Astrocyte of the cerebellum (primary cell): Measurements from ENCODE around the gene UCKL1.

Experiments used
- DNase-seq: peaks from one replicate; pipeline ENCODE4 v3.0.0-alpha.2; 2011; ENCODE audit warnings: low read depth
- H3K4me3 ChIP-seq: 2 replicates; pipeline ENCODE4 v1.5.1; 2011; ENCODE audit warnings: mild to moderate bottlenecking, low read depth, low read length, moderate library complexity
- CTCF ChIP-seq: IDR thresholded peaks from 2 replicates; pipeline ENCODE4 v1.5.1; 2012; ENCODE audit warnings: low read length, low read depth, moderate library complexity, mild to moderate bottlenecking; ENCODE audit errors: missing control alignments
- in situ Hi-C: cut with HindIII; loops from 2 replicates; pipeline ENCODE4 v1.10.0; 2017; ENCODE audit warnings: low sequenced_read_pairs

UCKL1 gene

GRCh38 chr20:63942250-63942951 lies 13.8 kb downstream of the UCKL1 start:
- no peak for DNase-seq
- H3K4me3 ChIP-seq, result no peak overlapping the region

GRCh38 chr20:63941282-63942081 lies 14.7 kb downstream of the UCKL1 start:
- H3K4me3 ChIP-seq, result no peak overlapping the region
- no peak for DNase-seq
- in situ Hi-C loops, result no loop called here
- no peak for TF ChIP-seq CTCF

More at GRCh38 chr20:63942250-63942951, 13.8 kb downstream of the UCKL1 start:
- TF ChIP-seq CTCF, result no peak
- in situ Hi-C loops, result no loop called here

- in situ Hi-C loops, result no loop called here
- TF ChIP-seq CTCF, result no peak
- H3K4me3 ChIP-seq, result no peak overlapping the region
- no peak for DNase-seq
These were observed 15.5 kb downstream of the UCKL1 start for GRCh38 chr20:63940472-63941266.

- H3K4me3 ChIP-seq, result no peak overlapping the region
- TF ChIP-seq CTCF, result no peak
- in situ Hi-C loops, result no loop called here
- DNase-seq, result no peak
These were observed 16.1 kb downstream of the UCKL1 start for GRCh38 chr20:63940071-63940471.

- in situ Hi-C loops, result no loop called here
- DNase-seq, result no peak
- no peak overlapping the region for H3K4me3 ChIP-seq
- TF ChIP-seq CTCF, result no peak
These were observed 16.9 kb downstream of the UCKL1 start for GRCh38 chr20:63939061-63939935.
